Measurements from ENCODE around the gene NUB1. TPM values are rescaled to one million over a fixed set of nuclear protein-coding genes. Genes with fewer than 3 reads are reported as not detected.

NUB1 gene
- total RNA-seq, 4 donors from 2014 or later = 39.3 to 70.8 (median 41.7) TPM

DNA sequence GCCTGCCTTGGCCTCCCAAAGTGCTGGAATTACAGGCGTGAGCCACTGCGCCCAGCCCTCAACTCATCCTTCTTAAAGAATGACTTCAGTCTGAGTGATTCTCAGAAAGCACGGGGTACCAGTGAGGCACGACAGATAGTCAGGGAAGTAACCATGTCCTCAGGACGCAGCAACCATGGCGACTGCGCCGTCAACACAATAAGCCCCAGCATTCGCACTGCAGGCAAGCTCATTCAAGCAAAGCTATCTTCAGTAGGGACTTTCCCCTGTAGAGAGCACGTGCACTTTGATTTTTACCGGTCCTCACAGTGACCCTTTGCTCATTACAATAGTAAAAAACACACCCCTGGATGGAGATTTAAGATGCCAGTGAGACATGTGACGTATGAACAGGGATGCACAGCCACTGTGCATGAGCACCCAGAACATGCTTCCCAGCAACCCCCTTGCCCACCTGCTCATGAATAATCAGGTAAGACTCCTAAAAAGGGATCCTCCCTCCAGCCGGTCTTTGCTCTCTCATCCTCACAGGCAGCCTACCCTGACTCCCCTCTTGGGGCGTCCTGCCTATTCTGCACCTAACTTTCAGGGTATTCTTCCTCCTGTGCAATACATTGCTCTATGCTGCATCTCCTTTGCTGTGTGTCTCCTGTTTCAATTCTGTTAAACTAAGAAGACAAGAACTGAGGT lies 59.2 kb downstream of the NUB1 start:
- H3K4me1 ChIP-seq = peaks cover 11% of the 10 kb centered on the region

GRCh38 chr7:151402029-151402835 lies 60.6 kb downstream of the NUB1 start:
- Histone ChIP-seq H3K4me1 (peaks cover 11% of the 10 kb centered on the region), H3K27ac (no peak overlapping the region), H3K36me3 (no peaks in the 10 kb centered on the region), H3K27me3 (peaks cover 4% of the 10 kb centered on the region), H3K9me3 (no peaks in the 10 kb centered on the region), H3K4me3 (no peak overlapping the region)
- WGBS = 89% methylated on average over 16 of the region's 16 CpGs
- no peak for DNase-seq (ENCODE audit: low spot score in 2 of 2)
- TF ChIP-seq EP300 (IDR thresholded peaks at IDR 0.05) = no peak
- TF ChIP-seq POLR2A (IDR thresholded peaks at IDR 0.05) = no peak
- TF ChIP-seq, protein P1, sequence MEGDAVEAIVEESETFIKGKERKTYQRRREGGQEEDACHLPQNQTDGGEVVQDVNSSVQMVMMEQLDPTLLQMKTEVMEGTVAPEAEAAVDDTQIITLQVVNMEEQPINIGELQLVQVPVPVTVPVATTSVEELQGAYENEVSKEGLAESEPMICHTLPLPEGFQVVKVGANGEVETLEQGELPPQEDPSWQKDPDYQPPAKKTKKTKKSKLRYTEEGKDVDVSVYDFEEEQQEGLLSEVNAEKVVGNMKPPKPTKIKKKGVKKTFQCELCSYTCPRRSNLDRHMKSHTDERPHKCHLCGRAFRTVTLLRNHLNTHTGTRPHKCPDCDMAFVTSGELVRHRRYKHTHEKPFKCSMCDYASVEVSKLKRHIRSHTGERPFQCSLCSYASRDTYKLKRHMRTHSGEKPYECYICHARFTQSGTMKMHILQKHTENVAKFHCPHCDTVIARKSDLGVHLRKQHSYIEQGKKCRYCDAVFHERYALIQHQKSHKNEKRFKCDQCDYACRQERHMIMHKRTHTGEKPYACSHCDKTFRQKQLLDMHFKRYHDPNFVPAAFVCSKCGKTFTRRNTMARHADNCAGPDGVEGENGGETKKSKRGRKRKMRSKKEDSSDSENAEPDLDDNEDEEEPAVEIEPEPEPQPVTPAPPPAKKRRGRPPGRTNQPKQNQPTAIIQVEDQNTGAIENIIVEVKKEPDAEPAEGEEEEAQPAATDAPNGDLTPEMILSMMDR (IDR thresholded peaks at IDR 0.05) = no peak
- no peak for TF ChIP-seq POLR2AphosphoS5 (IDR thresholded peaks at IDR 0.05)

More for the DNA sequence above, 59.2 kb downstream of the NUB1 start:
- peak in 1 of 2 donors; percentile 26 for DNase-seq (ENCODE audit: low spot score in 2 of 2)
- H3K9me3 ChIP-seq = no peaks in the 10 kb centered on the region
- H3K27me3 ChIP-seq = no peaks in the 10 kb centered on the region
- 49% methylated on average over 10 of the region's 14 CpGs for WGBS
- H3K36me3 ChIP-seq = no peaks in the 10 kb centered on the region
- no peak overlapping the region for H3K4me3 ChIP-seq
- H3K27ac ChIP-seq = no peak overlapping the region
- no peak for TF ChIP-seq POLR2A (IDR thresholded peaks at IDR 0.05)
- no peak for TF ChIP-seq EP300 (IDR thresholded peaks at IDR 0.05)

DNA sequence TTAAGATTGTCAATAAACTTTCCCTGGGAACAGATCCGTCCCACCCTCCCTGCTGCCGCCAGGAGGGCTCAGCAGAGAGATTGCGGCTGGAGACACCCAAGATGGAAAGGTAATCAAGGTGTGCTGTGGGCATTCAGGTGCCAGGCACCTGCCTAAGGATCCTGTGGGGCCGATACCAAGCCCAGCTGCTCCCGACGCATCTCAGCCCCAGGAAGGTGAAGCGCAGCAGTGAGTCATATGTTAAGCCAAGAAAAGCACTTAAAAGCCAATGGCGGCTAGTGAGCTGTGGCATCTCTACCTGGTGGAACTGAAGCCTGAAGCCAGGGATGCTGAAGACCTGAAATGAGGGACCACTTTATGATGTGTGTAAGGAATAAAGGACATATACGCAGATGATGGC lies 62.2 kb downstream of the NUB1 start:
- H3K27me3 ChIP-seq = peaks cover 11% of the 10 kb centered on the region

GRCh38 chr7:151404216-151405011 lies 62.8 kb downstream of the NUB1 start:
- WGBS = 43% methylated on average over 15 of the region's 18 CpGs
- Histone ChIP-seq H3K9me3 (no peaks in the 10 kb centered on the region), H3K36me3 (no peaks in the 10 kb centered on the region), H3K4me3 (no peak overlapping the region), H3K4me1 (peaks cover 21% of the 10 kb centered on the region), H3K27ac (no peak overlapping the region), H3K27me3 (peaks cover 18% of the 10 kb centered on the region)
- TF ChIP-seq EP300 (IDR thresholded peaks at IDR 0.05) (no peak), POLR2AphosphoS5 (IDR thresholded peaks at IDR 0.05) (no peak), POLR2A (IDR thresholded peaks at IDR 0.05) (no peak)
- TF ChIP-seq, protein P1 (IDR thresholded peaks at IDR 0.05) = no peak
- no peak for DNase-seq (ENCODE audit: low spot score in 2 of 2)

More for the DNA sequence above, 62.2 kb downstream of the NUB1 start:
- no peaks in the 10 kb centered on the region for H3K36me3 ChIP-seq
- TF ChIP-seq POLR2A (IDR thresholded peaks at IDR 0.05) (no peak), EP300 (IDR thresholded peaks at IDR 0.05) (no peak), POLR2AphosphoS5 (IDR thresholded peaks at IDR 0.05) (no peak)
- TF ChIP-seq, protein P1 (IDR thresholded peaks at IDR 0.05) = no peak
- H3K4me1 ChIP-seq = peaks cover 14% of the 10 kb centered on the region
- WGBS = 66% methylated on average over 9 of the region's 9 CpGs
- no peaks in the 10 kb centered on the region for H3K9me3 ChIP-seq
- no peak overlapping the region for H3K4me3 ChIP-seq
- no peak overlapping the region for H3K27ac ChIP-seq
- no peak for DNase-seq (ENCODE audit: low spot score in 2 of 2)

- TF ChIP-seq POLR2AphosphoS5 (IDR thresholded peaks at IDR 0.05) = no peak
- no peak for TF ChIP-seq POLR2A (IDR thresholded peaks at IDR 0.05)
- TF ChIP-seq EP300 (IDR thresholded peaks at IDR 0.05) = no peak
- Histone ChIP-seq H3K9me3 (no peaks in the 10 kb centered on the region), H3K36me3 (no peaks in the 10 kb centered on the region), H3K4me1 (peaks cover 27% of the 10 kb centered on the region), H3K27ac (no peak overlapping the region), H3K4me3 (no peak overlapping the region), H3K27me3 (peaks cover 24% of the 10 kb centered on the region)
- DNase-seq (ENCODE audit: low spot score in 2 of 2) = no peak
- WGBS = 79% methylated on average over 6 of the region's 9 CpGs
Observed at GRCh38 chr7:151405056-151405455, 63.4 kb downstream of the NUB1 start.
